H1 (cell line): ENCODE results near the gene LRRC9. TPM values are rescaled to one million over a fixed set of nuclear protein-coding genes. Genes with fewer than 3 reads are reported as not detected.

Experiments used
- CTCF ChIA-PET: fragments of 300-600 bp; sonication (Branson Sonifier 250); formaldehyde crosslinking; loops from one replicate; lab custom pipeline; 2021; ENCODE audit not compliant: partially characterized antibody; lab: Charles Lee
- POLR2A ChIA-PET: fragments of 300-600 bp; sonication (Branson Sonifier 250); formaldehyde crosslinking; loops from one replicate; lab custom pipeline; 2021; ENCODE audit warnings: inconsistent platforms; ENCODE audit not compliant: partially characterized antibody; lab: Charles Lee
- DNase-seq, 2 experiments: peaks; one replicate each; pipeline versions ENCODE4 v3.0.0 to v3.0.0-alpha.2; 2010 to 2022; ENCODE audit warnings: low spot score in 2 of 2, low read depth in 1 of 2, mixed read lengths in 1 of 2
- FAIRE-seq: peaks from 2 replicates; lab custom pipeline; 2011; peaks lifted over from hg19 to GRCh38; lab: Jason Lieb, UNC
- H2AFZ ChIP-seq: 2 replicates; pipeline ENCODE4 v1.8.1; 2012; ENCODE audit warnings: low read length, inconsistent platforms
- H2AK5ac ChIP-seq: 2 replicates; pipeline ENCODE4 v1.6.1; 2013; ENCODE audit warnings: low read depth, low read length
- H2BK120ac ChIP-seq: replicated peaks from 2 replicates; pipeline ENCODE3; 2013; ENCODE audit warnings: low read depth, low read length, inconsistent platforms
- H2BK12ac ChIP-seq: 2 replicates; pipeline ENCODE4 v1.6.1; 2013; ENCODE audit warnings: low read depth, low read length
- H2BK15ac ChIP-seq: 2 replicates; pipeline ENCODE4 v1.6.1; 2013; ENCODE audit warnings: low read length
- H2BK20ac ChIP-seq: 2 replicates; pipeline ENCODE4 v1.6.1; 2013; ENCODE audit warnings: low read length
- H2BK5ac ChIP-seq: 2 replicates; pipeline ENCODE4 v1.6.1; 2013; ENCODE audit warnings: low read depth, low read length
- H3K14ac ChIP-seq: 2 replicates; pipeline ENCODE4 v1.6.1; 2013; ENCODE audit warnings: inconsistent platforms; ENCODE audit not compliant: insufficient read length
- H3K18ac ChIP-seq: 2 replicates; pipeline ENCODE4 v1.6.1; 2013; ENCODE audit warnings: low read length; ENCODE audit errors: extremely low read depth
- H3K23ac ChIP-seq: 2 replicates; pipeline ENCODE4 v1.6.1; 2013; ENCODE audit warnings: inconsistent platforms; ENCODE audit not compliant: insufficient read length
- H3K23me2 ChIP-seq: 2 replicates; pipeline ENCODE4 v1.6.1; 2013; ENCODE audit warnings: low read depth, low read length
- H3K27ac ChIP-seq: 2 replicates; pipeline ENCODE4 v1.6.1; 2011; ENCODE audit warnings: low read depth, low read length, inconsistent platforms
- H3K27me3 ChIP-seq, 4 experiments: replicated peaks in 1 of 4; 1 replicate in 1 of 4; 2 replicates in 3 of 4; pipeline versions ENCODE4 v1.6.1 to v1.8.1; 2011 to 2013; ENCODE audit warnings: low read length in 3 of 4, mild to moderate bottlenecking in 3 of 4, inconsistent platforms in 2 of 4, mixed read lengths in 2 of 4, moderate library complexity in 1 of 4; ENCODE audit not compliant: control insufficient read depth in 3 of 4, insufficient read depth in 3 of 4; ENCODE audit errors: extremely low read depth in 1 of 4
- H3K36me3 ChIP-seq, 4 experiments: 2 replicates each; pipeline versions ENCODE4 v1.6.1 to v1.8.1; 2011 to 2013; ENCODE audit warnings: mild to moderate bottlenecking in 4 of 4, low read length in 3 of 4, moderate library complexity in 2 of 4, control low read depth in 1 of 4, inconsistent platforms in 1 of 4; ENCODE audit not compliant: insufficient read depth in 4 of 4, control insufficient read depth in 2 of 4
- H3K4ac ChIP-seq: replicated peaks from 2 replicates; pipeline ENCODE3; 2013; ENCODE audit warnings: low read length, low read depth, mixed read lengths, inconsistent platforms; ENCODE audit not compliant: insufficient read length
- H3K4me1 ChIP-seq, 4 experiments: replicated peaks in 1 of 4; 1 replicate in 1 of 4; 2 replicates in 3 of 4; pipeline versions ENCODE4 v1.6.1 to v1.8.1; 2011 to 2013; ENCODE audit warnings: low read length in 3 of 4, inconsistent platforms in 2 of 4, mixed read lengths in 1 of 4; ENCODE audit not compliant: insufficient read depth in 4 of 4, control insufficient read depth in 3 of 4
- H3K4me2 ChIP-seq, 2 experiments: 2 replicates each; pipeline versions ENCODE4 v1.6.1 to v1.8.1; 2011 to 2013; ENCODE audit warnings: low read depth in 2 of 2, low read length in 2 of 2, control low read depth in 1 of 2, inconsistent platforms in 1 of 2, mild to moderate bottlenecking in 1 of 2; ENCODE audit not compliant: insufficient read depth in 1 of 2
- H3K4me3 ChIP-seq, 4 experiments: fragments of 200-600, 300-600 bp in 1 of 4; sonication (generic), shearing (Covaris generic), sonication (Bioruptor Twin) in 1 of 4; 2 replicates each; pipeline versions ENCODE4 v1.5.1 to v1.8.1; 2011 to 2016; ENCODE audit warnings: low read length in 4 of 4, low read depth in 3 of 4, control low read depth in 2 of 4, inconsistent platforms in 2 of 4, mild to moderate bottlenecking in 2 of 4, mixed read lengths in 1 of 4, moderate library complexity in 1 of 4; ENCODE audit not compliant: insufficient read depth in 2 of 4; ENCODE audit errors: extremely low read depth in 1 of 4
- H3K56ac ChIP-seq: replicated peaks from 2 replicates; pipeline ENCODE3; 2013; ENCODE audit warnings: low read depth, mild to moderate bottlenecking, mixed read lengths, low read length, inconsistent platforms; ENCODE audit not compliant: insufficient read length
- H3K79me1 ChIP-seq: 2 replicates; pipeline ENCODE4 v1.6.1; 2013; ENCODE audit warnings: low read depth, low read length, control low read depth
- H3K79me2 ChIP-seq, 2 experiments: 2 replicates each; pipeline versions ENCODE4 v1.6.1 to v1.8.1; 2012 to 2013; ENCODE audit warnings: low read length in 2 of 2, mild to moderate bottlenecking in 2 of 2, inconsistent platforms in 1 of 2; ENCODE audit not compliant: insufficient read depth in 2 of 2, control insufficient read depth in 1 of 2
- H3K9ac ChIP-seq, 4 experiments: replicated peaks in 1 of 4; 1 replicate in 1 of 4; 2 replicates in 3 of 4; pipeline versions ENCODE4 v1.6.1 to v1.8.1; 2011 to 2013; ENCODE audit warnings: low read depth in 3 of 4, low read length in 3 of 4, control low read depth in 2 of 4, mild to moderate bottlenecking in 2 of 4, moderate library complexity in 2 of 4, inconsistent platforms in 1 of 4; ENCODE audit errors: extremely low read depth in 1 of 4
- H3K9me3 ChIP-seq, 2 experiments: 2 replicates each; pipeline versions ENCODE4 v1.6.1 to v1.8.1; 2012 to 2013; ENCODE audit warnings: mild to moderate bottlenecking in 2 of 2, moderate library complexity in 2 of 2, control low read depth in 1 of 2, inconsistent platforms in 1 of 2, low read depth in 1 of 2, low read length in 1 of 2, mixed read lengths in 1 of 2; ENCODE audit not compliant: insufficient read depth in 2 of 2
- H4K20me1 ChIP-seq, 2 experiments: replicated peaks in 1 of 2; 2 replicates each; pipeline versions ENCODE3 to v1.8.1; 2011 to 2013; ENCODE audit warnings: inconsistent platforms in 2 of 2, low read length in 2 of 2, mild to moderate bottlenecking in 1 of 2; ENCODE audit not compliant: insufficient read depth in 2 of 2, control insufficient read depth in 1 of 2
- H4K5ac ChIP-seq: 2 replicates; pipeline ENCODE4 v1.6.1; 2013; ENCODE audit warnings: low read length, low read depth, mixed read lengths, inconsistent platforms; ENCODE audit not compliant: insufficient read length
- H4K8ac ChIP-seq: 2 replicates; pipeline ENCODE4 v1.8.0; 2013; ENCODE audit warnings: mild to moderate bottlenecking, moderate library complexity, low read length, inconsistent platforms; ENCODE audit not compliant: insufficient read depth; ENCODE audit errors: extremely low read depth
- H4K91ac ChIP-seq: replicated peaks from 2 replicates; pipeline ENCODE3; 2013; ENCODE audit warnings: low read length, mixed read lengths, inconsistent platforms; ENCODE audit not compliant: insufficient read length
- ATF2 ChIP-seq: IDR thresholded peaks from 2 replicates; pipeline ENCODE4 v1.6.1; 2012; ENCODE audit warnings: low read length, inconsistent platforms
- BACH1 ChIP-seq: IDR thresholded peaks from 2 replicates; pipeline ENCODE4 v1.6.1; 2012; ENCODE audit warnings: low read length, improper control_type of control experiment
- CBX8 ChIP-seq: fragments of 300-800, 300-1000 bp; sonication (generic); IDR thresholded peaks from 2 replicates; pipeline ENCODE4 v1.7.1; 2016; ENCODE audit warnings: low read depth, low read length, borderline replicate concordance
- CHD1 ChIP-seq: IDR thresholded peaks from 2 replicates; pipeline ENCODE4 v1.6.1; 2012; ENCODE audit warnings: low read depth, low read length, improper control_type of control experiment
- CREB1 ChIP-seq: IDR thresholded peaks from 2 replicates; pipeline ENCODE4 v1.6.1; 2012; ENCODE audit warnings: inconsistent platforms
- EZH2 ChIP-seq: fragments of 200-600 bp; sonication (generic); IDR thresholded peaks from 2 replicates; pipeline ENCODE4 v1.7.1; 2012; ENCODE audit warnings: low read depth, mild to moderate bottlenecking, moderate library complexity, low read length, inconsistent platforms; ENCODE audit not compliant: severe bottlenecking
- GABPA ChIP-seq: IDR thresholded peaks from 2 replicates; pipeline ENCODE4 v1.6.1; 2011; ENCODE audit warnings: mild to moderate bottlenecking, low read length, moderate library complexity, borderline replicate concordance; ENCODE audit not compliant: insufficient read depth
- NANOG ChIP-seq: IDR thresholded peaks from 2 replicates; pipeline ENCODE4 v1.6.1; 2011; ENCODE audit warnings: low read length, low read depth, mild to moderate bottlenecking, inconsistent platforms; ENCODE audit not compliant: insufficient read depth, poor library complexity, severe bottlenecking
- RFX5 ChIP-seq: IDR thresholded peaks from 2 replicates; pipeline ENCODE4 v1.6.1; 2011; ENCODE audit warnings: low read depth, low read length, improper control_type of control experiment, borderline replicate concordance
- SP2 ChIP-seq: IDR thresholded peaks from 2 replicates; pipeline ENCODE4 v1.6.1; 2012; ENCODE audit warnings: mild to moderate bottlenecking, low read length, inconsistent platforms
- TCF12 ChIP-seq: IDR thresholded peaks from 2 replicates; pipeline ENCODE4 v1.6.1; 2011; ENCODE audit warnings: low read depth, mild to moderate bottlenecking, low read length
- WGBS, 2 experiments: shearing (Covaris generic) in 1 of 2; methylation state at CpG; one replicate each; pipeline versions ENCODE4 v1.1.6 to v1.1.7; 2013 to 2015; ENCODE audit warnings: low lambda C conversion rate in 2 of 2, mixed read lengths in 2 of 2, inconsistent platforms in 1 of 2, low coverage in 1 of 2, missing lambda C conversion rate in 1 of 2; ENCODE audit not compliant: insufficient replicate concordance in 2 of 2, insufficient coverage in 1 of 2, insufficient read length in 1 of 2; ENCODE audit errors: extremely low coverage in 1 of 2, missing lambda C conversion rate in 1 of 2; 5-methylcytosine and 5-hydroxymethylcytosine counted together
- polyA plus RNA-seq, 7 experiments: library from polyadenylated mRNA; depleted of rRNA in 3 of 7; stranded (reverse) in 5 of 7; unstranded in 2 of 7; fragments of >200 nt in 5 of 7; fragments of 200-250 nt in 2 of 7; gene quantifications; 1 replicate in 5 of 7; 2 replicates in 1 of 7; 4 replicates in 1 of 7; pipeline versions ENCODE4 v1.2.1 to v1.2.3, GENCODE V29; 2011 to 2013; ENCODE audit warnings: missing spikeins in 2 of 7, mixed read lengths in 2 of 7
- total RNA-seq: library from RNA; stranded (reverse); fragmentation: NEBNext Ultra II Directional; extraction: Animal tissue kit (Norgen Biotek cat#: 25700); gene quantifications from 2 replicates; pipeline ENCODE4 v1.2.1, GENCODE V29; 2021
- TF ChIP-seq, protein P1 (sequence below): IDR thresholded peaks from 2 replicates; pipeline ENCODE4 v1.6.1; 2011; ENCODE audit warnings: low read depth, mild to moderate bottlenecking, low read length; ENCODE audit not compliant: insufficient read depth

The LRRC9 gene
- total and polyA plus RNA-seq, 2 of the 8 experiments (the other 6 are each of a cell fraction or from before 2014, with no cell fraction given): 0.12 to 0.84 TPM

DNA sequence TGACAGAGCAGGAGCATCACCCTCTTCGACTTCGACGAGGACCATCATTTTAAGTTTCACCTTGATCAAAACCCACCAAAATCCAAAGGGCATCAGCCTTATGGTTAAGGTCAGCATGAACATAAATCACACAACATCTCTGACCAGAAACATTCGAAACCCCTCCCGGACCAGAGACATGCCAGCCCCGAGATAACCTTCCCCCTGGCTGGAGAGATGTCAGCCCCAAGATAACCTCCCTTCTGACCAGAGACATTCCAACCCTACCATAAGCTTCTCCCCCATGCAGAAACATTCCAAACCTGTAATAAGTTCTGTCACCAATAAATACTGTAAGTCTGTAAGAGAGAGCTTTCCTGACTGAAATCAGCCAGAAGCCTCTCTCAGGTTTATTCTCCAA lies 178.0 kb downstream of the LRRC9 start:
- no peak overlapping the region for H2BK120ac ChIP-seq
- H3K4me3 ChIP-seq: no peak overlapping the region
- DNase-seq (no peak), FAIRE-seq (no peak)
- no peak for TF ChIP-seq GABPA
- TF ChIP-seq TCF12: no peak
- TF ChIP-seq CBX8: no peak
- no peak for TF ChIP-seq ATF2
- no peak for TF ChIP-seq CREB1
- no peak for TF ChIP-seq CHD1
- TF ChIP-seq, protein P1, sequence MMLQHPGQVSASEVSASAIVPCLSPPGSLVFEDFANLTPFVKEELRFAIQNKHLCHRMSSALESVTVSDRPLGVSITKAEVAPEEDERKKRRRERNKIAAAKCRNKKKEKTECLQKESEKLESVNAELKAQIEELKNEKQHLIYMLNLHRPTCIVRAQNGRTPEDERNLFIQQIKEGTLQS: no peak
- TF ChIP-seq RFX5: no peak
- no peak for TF ChIP-seq EZH2
- no peak for TF ChIP-seq SP2
- TF ChIP-seq NANOG: no peak
- no peak for TF ChIP-seq BACH1
- no peak overlapping the region for H4K8ac ChIP-seq
- H3K23me2 ChIP-seq: no peaks in the 10 kb centered on the region
- no peak overlapping the region for H2AK5ac ChIP-seq
- H2BK5ac ChIP-seq: no peak overlapping the region
- H2AFZ ChIP-seq: no peak overlapping the region
- POLR2A ChIA-PET: no interaction called here
- no peak overlapping the region for H4K5ac ChIP-seq
- peaks cover 6 to 91% of the 10 kb centered on the region in 2 experiments; a peak in 3 of 4 replicates for H3K79me2 ChIP-seq
- H3K36me3 ChIP-seq: peaks cover 0 to 9% (median 2%) of the 10 kb centered on the region in 4 experiments; a peak in 2 of 8 replicates
- H3K4me2 ChIP-seq: no peak overlapping the region
- 96% methylated on average over 6 of the region's 6 CpGs; no CpG with 5 or more reads in 1 of the 2 experiments for WGBS, 2 experiments
- no peak overlapping the region for H3K14ac ChIP-seq
- H2BK12ac ChIP-seq: no peak overlapping the region
- CTCF ChIA-PET: no interaction called here
- no peaks in the 10 kb centered on the region for H3K9me3 ChIP-seq
- H2BK20ac ChIP-seq: no peak overlapping the region
- H3K9ac ChIP-seq: no peak overlapping the region
- no peak overlapping the region for H3K4ac ChIP-seq
- no peak overlapping the region for H3K27ac ChIP-seq
- H4K20me1 ChIP-seq: peaks cover 1 to 5% of the 10 kb centered on the region in 2 experiments
- H3K18ac ChIP-seq: no peak overlapping the region
- H3K79me1 ChIP-seq: peaks cover 5% of the 10 kb centered on the region; the same call in 1 of the 2 replicates
- peaks cover 5 to 10% (median 9%) of the 10 kb centered on the region in 4 experiments for H3K4me1 ChIP-seq
- no peaks in the 10 kb centered on the region for H3K27me3 ChIP-seq
- no peak overlapping the region for H4K91ac ChIP-seq
- H3K56ac ChIP-seq: no peak overlapping the region
- H3K23ac ChIP-seq: no peak overlapping the region
- H2BK15ac ChIP-seq: no peak overlapping the region
